Measurements from ENCODE around the gene SH3YL1.

DNA sequence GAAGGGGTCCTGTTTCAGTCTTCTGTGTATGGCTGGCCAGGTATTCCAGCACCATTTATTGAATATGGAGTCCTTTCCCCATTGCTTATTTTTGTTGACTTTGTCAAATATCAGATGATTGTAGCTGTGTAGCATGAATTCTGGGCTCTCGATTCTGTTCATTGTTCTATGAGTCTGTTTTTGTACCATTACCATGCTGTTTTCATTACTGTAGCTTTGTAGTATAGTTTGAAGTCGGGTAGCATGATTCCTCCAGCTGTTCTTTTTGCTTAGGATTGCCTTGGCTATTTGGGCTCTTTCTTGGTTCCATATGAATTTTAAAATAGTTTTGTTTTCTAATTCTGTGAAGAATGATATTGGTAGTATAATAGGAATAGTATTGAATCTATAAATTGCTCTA lies 6.0 kb downstream of the SH3YL1 start:
- TF ChIP-seq, protein P1, sequence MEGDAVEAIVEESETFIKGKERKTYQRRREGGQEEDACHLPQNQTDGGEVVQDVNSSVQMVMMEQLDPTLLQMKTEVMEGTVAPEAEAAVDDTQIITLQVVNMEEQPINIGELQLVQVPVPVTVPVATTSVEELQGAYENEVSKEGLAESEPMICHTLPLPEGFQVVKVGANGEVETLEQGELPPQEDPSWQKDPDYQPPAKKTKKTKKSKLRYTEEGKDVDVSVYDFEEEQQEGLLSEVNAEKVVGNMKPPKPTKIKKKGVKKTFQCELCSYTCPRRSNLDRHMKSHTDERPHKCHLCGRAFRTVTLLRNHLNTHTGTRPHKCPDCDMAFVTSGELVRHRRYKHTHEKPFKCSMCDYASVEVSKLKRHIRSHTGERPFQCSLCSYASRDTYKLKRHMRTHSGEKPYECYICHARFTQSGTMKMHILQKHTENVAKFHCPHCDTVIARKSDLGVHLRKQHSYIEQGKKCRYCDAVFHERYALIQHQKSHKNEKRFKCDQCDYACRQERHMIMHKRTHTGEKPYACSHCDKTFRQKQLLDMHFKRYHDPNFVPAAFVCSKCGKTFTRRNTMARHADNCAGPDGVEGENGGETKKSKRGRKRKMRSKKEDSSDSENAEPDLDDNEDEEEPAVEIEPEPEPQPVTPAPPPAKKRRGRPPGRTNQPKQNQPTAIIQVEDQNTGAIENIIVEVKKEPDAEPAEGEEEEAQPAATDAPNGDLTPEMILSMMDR (IDR thresholded peaks at IDR 0.05 in 8 of 11, conservative IDR thresholded peaks at IDR 0.05 in 3 of 11), result no peak
- no peak for TF ChIP-seq POLR2A (IDR thresholded peaks at IDR 0.05)
- TF ChIP-seq POLR2AphosphoS5 (IDR thresholded peaks at IDR 0.05), result no peak
